Measurements from ENCODE around the gene LNP1. TPM values are rescaled to one million over a fixed set of nuclear protein-coding genes. Genes with fewer than 3 reads are reported as not detected.

LNP1 gene
- total and polyA plus RNA-seq, 2 of the 8 experiments (the other 6 are each of a cell fraction or from before 2014, with no cell fraction given), result 6.6 to 8.7 TPM

- no peaks in the 10 kb centered on the region for H3K79me2 ChIP-seq (ENCODE audit: control insufficient read depth in 1 of 2, insufficient read depth in 2 of 2, low read length in 2 of 2)
- no peak overlapping the region for H3K9ac ChIP-seq (replicated peaks in 1 of 4; ENCODE audit: extremely low read depth in 1 of 4, low read depth in 3 of 4, low read length in 3 of 4)
- no peak overlapping the region for H2BK12ac ChIP-seq (ENCODE audit: low read depth, low read length)
- H3K4me3 ChIP-seq (ENCODE audit: extremely low read depth in 1 of 4, insufficient read depth in 2 of 4, low read depth in 3 of 4, low read length in 4 of 4), result no peak overlapping the region
- H2AFZ ChIP-seq (ENCODE audit: low read length), result no peak overlapping the region
- no peaks in the 10 kb centered on the region for H3K23me2 ChIP-seq (ENCODE audit: low read depth, low read length)
- H2BK5ac ChIP-seq (ENCODE audit: low read depth, low read length), result no peak overlapping the region
- no peak overlapping the region for H3K23ac ChIP-seq (ENCODE audit: insufficient read length)
- no peaks in the 10 kb centered on the region for H3K27me3 ChIP-seq (replicated peaks in 1 of 4; ENCODE audit: control insufficient read depth in 3 of 4, extremely low read depth in 1 of 4, insufficient read depth in 3 of 4, low read length in 3 of 4)
- no peaks in the 10 kb centered on the region for H3K79me1 ChIP-seq (ENCODE audit: low read depth, low read length)
- ChIA-PET POLR2A (ENCODE audit: partially characterized antibody) (no interaction called here), CTCF (ENCODE audit: partially characterized antibody) (interaction anchor here (1.1 to 1.2 kb wide), 2 partner anchors 19 to 109 kb away, joined by 3 to 4 read pairs; no protein-coding TSS in a partner anchor)
- H3K4me1 ChIP-seq (replicated peaks in 1 of 4; ENCODE audit: control insufficient read depth in 3 of 4, insufficient read depth in 4 of 4, low read length in 3 of 4), result peaks cover 0 to 3% (median 1%) of the 10 kb centered on the region in 4 experiments; a peak in 2 of 7 replicates
- DNase-seq (ENCODE audit: low read depth in 1 of 2, low spot score in 2 of 2) (no peak), FAIRE-seq (no peak)
- no peak overlapping the region for H3K4me2 ChIP-seq (ENCODE audit: insufficient read depth in 1 of 2, low read depth in 2 of 2, low read length in 2 of 2)
- H2BK15ac ChIP-seq (ENCODE audit: low read length), result no peak overlapping the region
- no peak overlapping the region for H3K56ac ChIP-seq (replicated peaks; ENCODE audit: insufficient read length, low read depth, low read length)
- no peak overlapping the region for H2AK5ac ChIP-seq (ENCODE audit: low read depth, low read length)
- H3K4ac ChIP-seq (replicated peaks; ENCODE audit: insufficient read length, low read depth, low read length), result no peak overlapping the region
- H3K18ac ChIP-seq (ENCODE audit: extremely low read depth, low read length), result no peak overlapping the region
- H2BK20ac ChIP-seq (ENCODE audit: low read length), result no peak overlapping the region
- H4K8ac ChIP-seq (ENCODE audit: extremely low read depth, insufficient read depth, low read length), result no peak overlapping the region
- no peaks in the 10 kb centered on the region for H3K36me3 ChIP-seq (ENCODE audit: control insufficient read depth in 2 of 4, insufficient read depth in 4 of 4, low read length in 3 of 4)
- no peaks in the 10 kb centered on the region for H4K20me1 ChIP-seq (replicated peaks in 1 of 2; ENCODE audit: control insufficient read depth in 1 of 2, insufficient read depth in 2 of 2, low read length in 2 of 2)
- peaks cover 0 to 10% of the 10 kb centered on the region in 2 experiments; a peak in 1 of 4 replicates for H3K9me3 ChIP-seq (ENCODE audit: insufficient read depth in 2 of 2, low read depth in 1 of 2, low read length in 1 of 2)
- no peak overlapping the region for H3K14ac ChIP-seq (ENCODE audit: insufficient read length)
- no peak overlapping the region for H2BK120ac ChIP-seq (replicated peaks; ENCODE audit: low read depth, low read length)
- no peak overlapping the region for H3K27ac ChIP-seq (ENCODE audit: low read depth, low read length)
- H4K91ac ChIP-seq (replicated peaks; ENCODE audit: insufficient read length, low read length), result no peak overlapping the region
- 89% methylated on average over 2 of the region's 2 CpGs; no CpG with 5 or more reads in 1 of the 2 experiments for WGBS, 2 experiments (ENCODE audit: extremely low coverage in 1 of 2, insufficient coverage in 1 of 2, insufficient read length in 1 of 2, insufficient replicate concordance in 2 of 2, low coverage in 1 of 2, low lambda C conversion rate in 2 of 2, missing lambda C conversion rate in 1 of 2)
- H4K5ac ChIP-seq (ENCODE audit: insufficient read length, low read depth, low read length), result no peak overlapping the region
- TF ChIP-seq SIN3A (conservative IDR thresholded peaks at IDR 0.05 in 1 of 2, IDR thresholded peaks at IDR 0.05 in 1 of 2; ENCODE audit: low read depth in 1 of 2, low read length in 2 of 2) (no peak), SIX5 (IDR thresholded peaks at IDR 0.05; ENCODE audit: low read depth, low read length) (no peak), JUND (IDR thresholded peaks at IDR 0.05; ENCODE audit: low read length) (no peak), RNF2 (IDR thresholded peaks at IDR 0.05; ENCODE audit: borderline replicate concordance, low read depth, low read length, missing control alignments, poor library complexity, severe bottlenecking) (no peak), JUN (IDR thresholded peaks at IDR 0.05; ENCODE audit: low read depth, low read length) (no peak), CBX5 (IDR thresholded peaks at IDR 0.05; ENCODE audit: low read depth, low read length) (no peak), TAF7 (optimal IDR thresholded peaks at IDR 0.05; ENCODE audit: borderline replicate concordance, low read depth, low read length) (no peak), SAP30 (IDR thresholded peaks at IDR 0.05; ENCODE audit: insufficient read depth, insufficient replicate concordance, low read length) (no peak), BACH1 (IDR thresholded peaks at IDR 0.05; ENCODE audit: low read length) (no peak), KDM5A (IDR thresholded peaks at IDR 0.05; ENCODE audit: low read length) (no peak), TEAD4 (IDR thresholded peaks at IDR 0.05; ENCODE audit: low read depth, low read length) (no peak), MAX (IDR thresholded peaks at IDR 0.05) (no peak), SP1 (IDR thresholded peaks at IDR 0.05; ENCODE audit: low read depth, low read length) (no peak), POLR2A (IDR thresholded peaks at IDR 0.05; ENCODE audit: control extremely low read depth in 1 of 2, low read depth in 2 of 2, low read length in 2 of 2) (no peak)
These were observed 80.8 kb downstream of the LNP1 start for GRCh38 chr3:100482176-100482575.
